K562 (cell line): Measurements from ENCODE around the gene VPS13D. TPM values are rescaled to one million over a fixed set of nuclear protein-coding genes. Genes with fewer than 3 reads are reported as not detected.
A peak's percentile ranks its signal among the peaks of the same experiment; 100 is the strongest.

Experiments
- ATAC-seq: fragments of 200-7000 bp; cut with Tn5 transposase; 3 replicates; pipeline ENCODE4 v1.9.1; 2020; ENCODE audit warnings: moderate library complexity
- BruUV-seq: library from RNA; stranded (reverse); fragments of 400-500 nt; replicated peaks from 2 replicates; lab custom pipeline; 2021; lab: Mats Ljungman, UMichigan
- CTCF ChIA-PET: fragments of 300-600 bp; formaldehyde crosslinking; extraction: SDS; loops from one replicate; lab custom pipeline; 2021; ENCODE audit warnings: low intra/inter-chr PET ratio; lab: Yijun Ruan, JAX
- POLR2A ChIA-PET: fragments of 300-600, 350-650 bp; sonication (Branson Sonifier 250); formaldehyde crosslinking; extraction: SDS; loops from one replicate; lab custom pipeline; 2021; ENCODE audit warnings: antibody characterized with exemption, inconsistent platforms; lab: Yijun Ruan, JAX
- DNase-seq, 4 experiments: peaks; one replicate each; pipeline versions ENCODE4 v3.0.0 to v3.0.0-alpha.2; 2011 to 2018; ENCODE audit warnings: low spot score in 3 of 4, mixed read lengths in 3 of 4; ENCODE audit errors: extremely low read depth in 1 of 4
- FAIRE-seq: peaks from 2 replicates; lab custom pipeline; 2011; peaks lifted over from hg19 to GRCh38; lab: Jason Lieb, UNC
- H2AFZ ChIP-seq: 2 replicates; pipeline ENCODE4 v1.6.0; 2011; ENCODE audit warnings: low read depth, low read length, control low read depth, inconsistent platforms
- H3K27ac ChIP-seq: fragments of 200-600 bp; 3 replicates; pipeline ENCODE4 v1.8.0; 2011; ENCODE audit warnings: low read depth, mild to moderate bottlenecking, control low read depth, inconsistent platforms, low read length, moderate library complexity, mixed read lengths; ENCODE audit errors: extremely low read depth
- H3K27me3 ChIP-seq, 2 experiments: fragments of 300-600 bp in 1 of 2; 2 replicates in 1 of 2; 3 replicates in 1 of 2; pipeline versions ENCODE4 v1.6.0 to v1.8.0; 2011; ENCODE audit warnings: inconsistent platforms in 2 of 2, low read length in 2 of 2, mild to moderate bottlenecking in 1 of 2, mixed read lengths in 1 of 2, moderate library complexity in 1 of 2; ENCODE audit not compliant: control insufficient read depth in 2 of 2, insufficient read depth in 2 of 2
- H3K36me3 ChIP-seq: fragments of 300-600 bp; 3 replicates; pipeline ENCODE4 v1.8.0; 2011; ENCODE audit warnings: mild to moderate bottlenecking, low read length, inconsistent platforms; ENCODE audit not compliant: control insufficient read depth, insufficient read depth
- H3K4me1 ChIP-seq, 2 experiments: fragments of 200-600 bp in 1 of 2; replicated peaks in 1 of 2; 2 replicates in 1 of 2; 3 replicates in 1 of 2; pipeline versions ENCODE4 v1.5.1 to v1.8.0; 2011; ENCODE audit warnings: inconsistent platforms in 2 of 2, low read length in 2 of 2, mild to moderate bottlenecking in 1 of 2, mixed read lengths in 1 of 2, moderate library complexity in 1 of 2; ENCODE audit not compliant: control insufficient read depth in 2 of 2, insufficient read depth in 2 of 2
- H3K4me2 ChIP-seq: 2 replicates; pipeline ENCODE4 v1.6.1; 2011; ENCODE audit warnings: low read length, control low read depth, inconsistent platforms, mixed read lengths; ENCODE audit not compliant: insufficient read depth
- H3K4me3 ChIP-seq: fragments of 200-600 bp; sonication (generic), shearing (Covaris generic); 2 replicates; pipeline ENCODE4 v1.5.1; 2016; ENCODE audit warnings: control low read depth, inconsistent platforms
- H3K79me2 ChIP-seq: fragments of 200-600 bp; 3 replicates; pipeline ENCODE4 v1.8.0; 2011; ENCODE audit warnings: low read length, inconsistent platforms; ENCODE audit not compliant: control insufficient read depth, insufficient read depth
- H3K9ac ChIP-seq, 2 experiments: 2 replicates each; pipeline versions ENCODE4 v1.6.0 to v1.6.1; 2011; ENCODE audit warnings: low read depth in 2 of 2, low read length in 2 of 2, control low read depth in 1 of 2, inconsistent platforms in 1 of 2, mild to moderate bottlenecking in 1 of 2, mixed read lengths in 1 of 2; ENCODE audit not compliant: insufficient read depth in 1 of 2
- H3K9me1 ChIP-seq: one replicate; pipeline ENCODE4 v1.6.0; 2011; ENCODE audit warnings: inconsistent platforms, mild to moderate bottlenecking, low read length, moderate library complexity; ENCODE audit not compliant: control insufficient read depth, insufficient read depth
- H3K9me3 ChIP-seq: replicated peaks from 2 replicates; pipeline ENCODE4 v1.5.1; 2011; ENCODE audit warnings: low read depth, low read length, inconsistent platforms; ENCODE audit not compliant: control insufficient read depth, insufficient read depth
- H4K20me1 ChIP-seq: replicated peaks from 2 replicates; pipeline ENCODE4 v1.6.1; 2011; ENCODE audit warnings: low read length, inconsistent platforms, mixed read lengths; ENCODE audit not compliant: control insufficient read depth, insufficient read depth
- C11orf30 ChIP-seq: fragments of 450-650 bp; IDR thresholded peaks from 2 replicates; pipeline ENCODE4 v1.6.1; 2016; ENCODE audit warnings: low read depth, mild to moderate bottlenecking
- CBFA2T2 ChIP-seq: fragments of 450-650 bp; conservative IDR thresholded peaks from 2 replicates; pipeline ENCODE4 v1.6.1; 2017; ENCODE audit warnings: mild to moderate bottlenecking
- DEAF1 ChIP-seq: fragments of 450-650 bp; formaldehyde crosslinking; IDR thresholded peaks from 2 replicates; pipeline ENCODE4 v1.4.0; 2020; ENCODE audit warnings: mild to moderate bottlenecking, moderate library complexity
- FOXK2 ChIP-seq, 2 experiments: fragments of 450-650 bp; IDR thresholded peaks in 1 of 2; conservative IDR thresholded peaks in 1 of 2; 2 replicates each; pipeline ENCODE4 v1.6.1; 2016; ENCODE audit warnings: low read depth in 2 of 2, mild to moderate bottlenecking in 1 of 2
- MAFF ChIP-seq: IDR thresholded peaks from 2 replicates; pipeline ENCODE4 v1.6.1; 2012; ENCODE audit warnings: low read length, improper control_type of control experiment
- MAFG ChIP-seq: fragments of 450-650 bp; conservative IDR thresholded peaks from 2 replicates; pipeline ENCODE4 v1.6.1; 2016; ENCODE audit warnings: missing genetic modification characterization, missing compliant biosample characterization
- PKNOX1 ChIP-seq: fragments of 450-650 bp; IDR thresholded peaks from 2 replicates; pipeline ENCODE4 v1.6.1; 2016
- PML ChIP-seq: IDR thresholded peaks from 2 replicates; pipeline ENCODE4 v1.6.1; 2012; ENCODE audit warnings: low read length, inconsistent platforms
- SMC3 ChIP-seq: conservative IDR thresholded peaks from 2 replicates; pipeline ENCODE4 v1.6.1; 2011; ENCODE audit warnings: low read depth, low read length, improper control_type of control experiment; ENCODE audit not compliant: insufficient read depth
- TFE3 ChIP-seq: fragments of 450-650 bp; formaldehyde crosslinking; IDR thresholded peaks from 2 replicates; pipeline ENCODE4 v1.4.0; 2020; ENCODE audit warnings: mild to moderate bottlenecking, mixed read lengths
- ZNF316 ChIP-seq: fragments of 450-650 bp; IDR thresholded peaks from 2 replicates; pipeline ENCODE4 v1.6.1; 2016
- ZNF609 ChIP-seq: sonication (generic); formaldehyde crosslinking; IDR thresholded peaks from 2 replicates; pipeline ENCODE4 v1.8.1; 2023; ENCODE audit warnings: missing genetic modification reagents, mild to moderate bottlenecking, borderline replicate concordance
- in situ Hi-C: fragments of 300-500 bp; cut with MboI; formaldehyde crosslinking; loops from 4 replicates; pipeline ENCODE4 v1.15.0; 2018; ENCODE audit warnings: inconsistent platforms, mixed read lengths
- intact Hi-C: fragments of 100-400 bp; cut with micrococcal nuclease; formaldehyde crosslinking; loops from 2 replicates; pipeline ENCODE4 v1.14.2; 2022
- polyA plus RNA-seq, 8 experiments: library from polyadenylated mRNA; depleted of rRNA in 4 of 8; stranded (reverse) in 5 of 8; unstranded in 3 of 8; fragments of >200 nt; fragmentation: Nextera tagmentation in 2 of 8; fragmentation: Illumina TruSeq in 1 of 8; extraction: Ambion mirVana in 2 of 8; extraction: Trizol in 1 of 8; gene quantifications; 2 replicates each; pipeline versions ENCODE4 v1.2.1 to v1.2.3, GENCODE V29; 2011 to 2014; ENCODE audit warnings: inconsistent platforms in 1 of 8, missing spikeins in 1 of 8
- total RNA-seq, 7 experiments: library from RNA; depleted of rRNA in 6 of 7; stranded (reverse); fragments of >200 nt in 6 of 7; fragmentation: Illumina TruSeq in 2 of 7; extraction: Trizol in 2 of 7; gene quantifications; 2 replicates each; pipeline versions ENCODE4 v1.2.1 to v1.2.3, GENCODE V29; 2011 to 2021; ENCODE audit warnings: low replicate concordance in 1 of 7

VPS13D gene
- total and polyA plus RNA-seq, 9 of the 15 experiments (the other 6 are each of a cell fraction or from before 2014, with no cell fraction given), result 6.1 to 51.5 (median 38.5) TPM

GRCh38 chr1:12245733-12246132, 15.9 kb downstream of the VPS13D start:
- no peak overlapping the region for H3K9ac ChIP-seq
- FAIRE-seq (no peak), ATAC-seq (no peak), DNase-seq (no peak)
- H3K36me3 ChIP-seq, result peaks cover 78% of the 10 kb centered on the region
- H3K79me2 ChIP-seq, result no peaks in the 10 kb centered on the region
- no peaks in the 10 kb centered on the region for H3K9me1 ChIP-seq
- H3K27ac ChIP-seq, result no peak overlapping the region; the same call in 2 of the 3 replicates
- no peaks in the 10 kb centered on the region for H3K9me3 ChIP-seq
- H4K20me1 ChIP-seq, result no peaks in the 10 kb centered on the region
- intact Hi-C loops (no loop called here), in situ Hi-C loops (no loop called here)
- TF ChIP-seq PKNOX1 (peak; percentile 18; the same call in 1 of the 2 replicates), C11orf30 (peak; percentile 44), CBFA2T2 (no peak), ZNF609 (no peak), SMC3 (no peak), ZNF316 (peak; percentile 56), DEAF1 (no peak), MAFG (tag) (peak; percentile 24; the same call in 1 of the 2 replicates), MAFF (peak; percentile 28), TFE3 (no peak), FOXK2 (conservative IDR thresholded peaks at IDR 0.05 in 1 of 2, IDR thresholded peaks at IDR 0.05 in 1 of 2; ENCODE audit: low read depth in 2 of 2) (no peak), PML (no peak)
- no peak overlapping the region for H2AFZ ChIP-seq
- ChIA-PET POLR2A (interaction anchor here (0.9 to 1.7 kb wide), 4 partner anchors 8 to 14 kb away, joined by 3 to 5 read pairs (median 4); no protein-coding TSS in a partner anchor), CTCF (no interaction called here)
- H3K27me3 ChIP-seq, result no peaks in the 10 kb centered on the region
- no TSS peak for BruUV-seq
- H3K4me3 ChIP-seq, result no peak overlapping the region
- no peak overlapping the region for H3K4me2 ChIP-seq
- H3K4me1 ChIP-seq, result no peaks in the 10 kb centered on the region
